Fibroblast of lung (primary cell): Measurements from ENCODE around the gene SH2D3C.

ENCODE experiments used
- EZH2 ChIP-seq: IDR thresholded peaks from 2 replicates; pipeline ENCODE4 v1.5.1; 2012; ENCODE audit warnings: low read length, control low read depth, mild to moderate bottlenecking; ENCODE audit errors: missing control alignments
- TF ChIP-seq, protein P1 (sequence below), 2 donors: IDR thresholded peaks in 1 of 2; conservative IDR thresholded peaks in 1 of 2; 1 replicate in 1 of 2; 2 replicates in 1 of 2; pipeline ENCODE4 v1.5.1; 2011 to 2012; ENCODE audit warnings: low read length in 2 of 2, control low read depth in 1 of 2, inconsistent platforms in 1 of 2, low read depth in 1 of 2, mild to moderate bottlenecking in 1 of 2

DNA sequence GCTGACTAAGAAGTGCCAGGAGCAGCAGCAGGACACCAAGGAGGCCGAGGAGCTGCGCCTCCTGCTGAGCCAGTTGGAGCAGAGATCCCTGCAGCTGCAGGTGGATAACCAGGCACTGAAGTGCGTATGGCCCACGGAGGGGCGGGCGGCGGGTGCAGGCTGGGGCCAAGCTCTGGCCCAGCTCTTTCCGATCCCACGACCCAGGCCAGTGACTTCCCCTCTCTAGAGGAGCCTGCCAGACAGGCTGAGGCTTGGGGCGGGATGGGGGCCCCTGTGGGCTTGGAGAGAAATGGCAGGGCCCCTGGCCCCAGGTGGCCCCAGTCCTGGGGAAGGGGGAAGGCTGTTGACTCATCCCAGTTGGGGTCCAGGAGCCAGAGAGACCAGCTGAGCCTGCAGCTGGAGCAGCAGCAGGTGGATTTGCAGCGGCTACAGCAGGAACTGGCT is 66.6 kb downstream of the SH2D3C start:
- TF ChIP-seq, protein P1, sequence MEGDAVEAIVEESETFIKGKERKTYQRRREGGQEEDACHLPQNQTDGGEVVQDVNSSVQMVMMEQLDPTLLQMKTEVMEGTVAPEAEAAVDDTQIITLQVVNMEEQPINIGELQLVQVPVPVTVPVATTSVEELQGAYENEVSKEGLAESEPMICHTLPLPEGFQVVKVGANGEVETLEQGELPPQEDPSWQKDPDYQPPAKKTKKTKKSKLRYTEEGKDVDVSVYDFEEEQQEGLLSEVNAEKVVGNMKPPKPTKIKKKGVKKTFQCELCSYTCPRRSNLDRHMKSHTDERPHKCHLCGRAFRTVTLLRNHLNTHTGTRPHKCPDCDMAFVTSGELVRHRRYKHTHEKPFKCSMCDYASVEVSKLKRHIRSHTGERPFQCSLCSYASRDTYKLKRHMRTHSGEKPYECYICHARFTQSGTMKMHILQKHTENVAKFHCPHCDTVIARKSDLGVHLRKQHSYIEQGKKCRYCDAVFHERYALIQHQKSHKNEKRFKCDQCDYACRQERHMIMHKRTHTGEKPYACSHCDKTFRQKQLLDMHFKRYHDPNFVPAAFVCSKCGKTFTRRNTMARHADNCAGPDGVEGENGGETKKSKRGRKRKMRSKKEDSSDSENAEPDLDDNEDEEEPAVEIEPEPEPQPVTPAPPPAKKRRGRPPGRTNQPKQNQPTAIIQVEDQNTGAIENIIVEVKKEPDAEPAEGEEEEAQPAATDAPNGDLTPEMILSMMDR (conservative IDR thresholded peaks at IDR 0.05 in 1 of 2, IDR thresholded peaks at IDR 0.05 in 1 of 2; ENCODE audit: low read depth in 1 of 2, low read length in 2 of 2): no peak
- no peak for TF ChIP-seq EZH2
